LHCN-M2 (cell line): Measurements from ENCODE around the gene DISP3. TPM values are rescaled to one million over a fixed set of nuclear protein-coding genes. Genes with fewer than 3 reads are reported as not detected.
"Not testable (repeated sequence)": the region's sequence is repeated elsewhere in the genome, so short reads cannot be mapped to it uniquely, and the experiment has no call there.

Experiments
- DNase-seq: peaks from one replicate; pipeline ENCODE4 v3.0.0-alpha.2; 2012; ENCODE audit warnings: low read depth
- total RNA-seq: library from RNA; depleted of rRNA; stranded (reverse); fragments of >200 nt; gene quantifications from 2 replicates; pipeline ENCODE4 v1.2.3, GENCODE V29; 2014; rRNA removed

Gene DISP3
- total RNA-seq, 1 experiment from 2014 or later: not detected

- no peak for DNase-seq
Measured at GRCh38 chr1:11575553-11575952, 96.6 kb downstream of the DISP3 start.

GRCh38 chr1:11576109-11576875 is 97.3 kb downstream of the DISP3 start:
- DNase-seq: no peak

GRCh38 chr1:11578004-11578403 is 99.0 kb downstream of the DISP3 start:
- DNase-seq: no peak

- no peak for DNase-seq
Measured at GRCh38 chr1:11579506-11579905, 100.6 kb downstream of the DISP3 start.

- not testable (repeated sequence) for DNase-seq
Measured at GRCh38 chr1:11580049-11580448, 101.1 kb downstream of the DISP3 start.

GRCh38 chr1:11581445-11581991 is 102.6 kb downstream of the DISP3 start:
- DNase-seq: no peak

- DNase-seq: no peak
Measured at GRCh38 chr1:11585389-11585788, 106.4 kb downstream of the DISP3 start.

Other genes with a start within 250 kb of the DISP3 start
- gene MTOR, start 216.6 kb upstream of the DISP3 start, total RNA-seq: 36.3 and 36.4 TPM in 2 replicates
- 15.6 and 17.8 TPM in 2 replicates for gene UBIAD1, start 206.0 kb upstream of the DISP3 start, total RNA-seq
- gene FBXO2, start 175.3 kb downstream of the DISP3 start, total RNA-seq: not detected in 2 replicates
- gene FBXO44, start 175.7 kb downstream of the DISP3 start, total RNA-seq: 2.4 and 5.2 TPM in 2 replicates
- 1.1 and 1.2 TPM in 2 replicates for gene FBXO6, start 185.0 kb downstream of the DISP3 start, total RNA-seq
- 86.2 and 90.6 TPM in 2 replicates for gene MAD2L2, start 202.0 kb downstream of the DISP3 start, total RNA-seq
- gene DRAXIN, start 212.6 kb downstream of the DISP3 start, total RNA-seq: under 0.01 and 0.13 TPM in 2 replicates